ENCODE measurements around the gene GMDS. TPM values are rescaled to one million over a fixed set of nuclear protein-coding genes. Genes with fewer than 3 reads are reported as not detected.

Gene GMDS
- total and polyA plus RNA-seq, 2 of the 8 experiments (the other 6 are each of a cell fraction or from before 2014, with no cell fraction given): 16.8 to 50.0 TPM

- TF ChIP-seq USF2 (IDR thresholded peaks at IDR 0.05; ENCODE audit: low read length) (no peak), MAFK (IDR thresholded peaks at IDR 0.05; ENCODE audit: low read depth, low read length) (no peak), FOSL1 (IDR thresholded peaks at IDR 0.05; ENCODE audit: insufficient read depth, low read depth, low read length) (no peak), CBX5 (IDR thresholded peaks at IDR 0.05; ENCODE audit: low read depth, low read length) (no peak)
- TF ChIP-seq, protein P1, sequence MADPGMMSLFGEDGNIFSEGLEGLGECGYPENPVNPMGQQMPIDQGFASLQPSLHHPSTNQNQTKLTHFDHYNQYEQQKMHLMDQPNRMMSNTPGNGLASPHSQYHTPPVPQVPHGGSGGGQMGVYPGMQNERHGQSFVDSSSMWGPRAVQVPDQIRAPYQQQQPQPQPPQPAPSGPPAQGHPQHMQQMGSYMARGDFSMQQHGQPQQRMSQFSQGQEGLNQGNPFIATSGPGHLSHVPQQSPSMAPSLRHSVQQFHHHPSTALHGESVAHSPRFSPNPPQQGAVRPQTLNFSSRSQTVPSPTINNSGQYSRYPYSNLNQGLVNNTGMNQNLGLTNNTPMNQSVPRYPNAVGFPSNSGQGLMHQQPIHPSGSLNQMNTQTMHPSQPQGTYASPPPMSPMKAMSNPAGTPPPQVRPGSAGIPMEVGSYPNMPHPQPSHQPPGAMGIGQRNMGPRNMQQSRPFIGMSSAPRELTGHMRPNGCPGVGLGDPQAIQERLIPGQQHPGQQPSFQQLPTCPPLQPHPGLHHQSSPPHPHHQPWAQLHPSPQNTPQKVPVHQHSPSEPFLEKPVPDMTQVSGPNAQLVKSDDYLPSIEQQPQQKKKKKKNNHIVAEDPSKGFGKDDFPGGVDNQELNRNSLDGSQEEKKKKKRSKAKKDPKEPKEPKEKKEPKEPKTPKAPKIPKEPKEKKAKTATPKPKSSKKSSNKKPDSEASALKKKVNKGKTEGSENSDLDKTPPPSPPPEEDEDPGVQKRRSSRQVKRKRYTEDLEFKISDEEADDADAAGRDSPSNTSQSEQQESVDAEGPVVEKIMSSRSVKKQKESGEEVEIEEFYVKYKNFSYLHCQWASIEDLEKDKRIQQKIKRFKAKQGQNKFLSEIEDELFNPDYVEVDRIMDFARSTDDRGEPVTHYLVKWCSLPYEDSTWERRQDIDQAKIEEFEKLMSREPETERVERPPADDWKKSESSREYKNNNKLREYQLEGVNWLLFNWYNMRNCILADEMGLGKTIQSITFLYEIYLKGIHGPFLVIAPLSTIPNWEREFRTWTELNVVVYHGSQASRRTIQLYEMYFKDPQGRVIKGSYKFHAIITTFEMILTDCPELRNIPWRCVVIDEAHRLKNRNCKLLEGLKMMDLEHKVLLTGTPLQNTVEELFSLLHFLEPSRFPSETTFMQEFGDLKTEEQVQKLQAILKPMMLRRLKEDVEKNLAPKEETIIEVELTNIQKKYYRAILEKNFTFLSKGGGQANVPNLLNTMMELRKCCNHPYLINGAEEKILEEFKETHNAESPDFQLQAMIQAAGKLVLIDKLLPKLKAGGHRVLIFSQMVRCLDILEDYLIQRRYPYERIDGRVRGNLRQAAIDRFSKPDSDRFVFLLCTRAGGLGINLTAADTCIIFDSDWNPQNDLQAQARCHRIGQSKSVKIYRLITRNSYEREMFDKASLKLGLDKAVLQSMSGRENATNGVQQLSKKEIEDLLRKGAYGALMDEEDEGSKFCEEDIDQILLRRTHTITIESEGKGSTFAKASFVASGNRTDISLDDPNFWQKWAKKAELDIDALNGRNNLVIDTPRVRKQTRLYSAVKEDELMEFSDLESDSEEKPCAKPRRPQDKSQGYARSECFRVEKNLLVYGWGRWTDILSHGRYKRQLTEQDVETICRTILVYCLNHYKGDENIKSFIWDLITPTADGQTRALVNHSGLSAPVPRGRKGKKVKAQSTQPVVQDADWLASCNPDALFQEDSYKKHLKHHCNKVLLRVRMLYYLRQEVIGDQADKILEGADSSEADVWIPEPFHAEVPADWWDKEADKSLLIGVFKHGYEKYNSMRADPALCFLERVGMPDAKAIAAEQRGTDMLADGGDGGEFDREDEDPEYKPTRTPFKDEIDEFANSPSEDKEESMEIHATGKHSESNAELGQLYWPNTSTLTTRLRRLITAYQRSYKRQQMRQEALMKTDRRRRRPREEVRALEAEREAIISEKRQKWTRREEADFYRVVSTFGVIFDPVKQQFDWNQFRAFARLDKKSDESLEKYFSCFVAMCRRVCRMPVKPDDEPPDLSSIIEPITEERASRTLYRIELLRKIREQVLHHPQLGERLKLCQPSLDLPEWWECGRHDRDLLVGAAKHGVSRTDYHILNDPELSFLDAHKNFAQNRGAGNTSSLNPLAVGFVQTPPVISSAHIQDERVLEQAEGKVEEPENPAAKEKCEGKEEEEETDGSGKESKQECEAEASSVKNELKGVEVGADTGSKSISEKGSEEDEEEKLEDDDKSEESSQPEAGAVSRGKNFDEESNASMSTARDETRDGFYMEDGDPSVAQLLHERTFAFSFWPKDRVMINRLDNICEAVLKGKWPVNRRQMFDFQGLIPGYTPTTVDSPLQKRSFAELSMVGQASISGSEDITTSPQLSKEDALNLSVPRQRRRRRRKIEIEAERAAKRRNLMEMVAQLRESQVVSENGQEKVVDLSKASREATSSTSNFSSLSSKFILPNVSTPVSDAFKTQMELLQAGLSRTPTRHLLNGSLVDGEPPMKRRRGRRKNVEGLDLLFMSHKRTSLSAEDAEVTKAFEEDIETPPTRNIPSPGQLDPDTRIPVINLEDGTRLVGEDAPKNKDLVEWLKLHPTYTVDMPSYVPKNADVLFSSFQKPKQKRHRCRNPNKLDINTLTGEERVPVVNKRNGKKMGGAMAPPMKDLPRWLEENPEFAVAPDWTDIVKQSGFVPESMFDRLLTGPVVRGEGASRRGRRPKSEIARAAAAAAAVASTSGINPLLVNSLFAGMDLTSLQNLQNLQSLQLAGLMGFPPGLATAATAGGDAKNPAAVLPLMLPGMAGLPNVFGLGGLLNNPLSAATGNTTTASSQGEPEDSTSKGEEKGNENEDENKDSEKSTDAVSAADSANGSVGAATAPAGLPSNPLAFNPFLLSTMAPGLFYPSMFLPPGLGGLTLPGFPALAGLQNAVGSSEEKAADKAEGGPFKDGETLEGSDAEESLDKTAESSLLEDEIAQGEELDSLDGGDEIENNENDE (IDR thresholded peaks at IDR 0.05; ENCODE audit: insufficient replicate concordance, low read length): no peak
Observed at GRCh38 chr6:1790684-1791083, 454.7 kb downstream of the GMDS start (continued).
